ENCODE measurements around the gene TBC1D2B.
"Not testable (repeated sequence)": the region's sequence is repeated elsewhere in the genome, so short reads cannot be mapped to it uniquely, and the experiment has no call there.

The TBC1D2B gene

GRCh38 chr15:77983708-77984445 lies 93.6 kb downstream of the TBC1D2B start:
- DNase-seq (ENCODE audit: low read depth, low spot score): no peak
- ChIA-PET POLR2A (no interaction called here), CTCF (interaction anchor here (0.9 to 1.3 kb wide), 2 partner anchors 124 to 128 kb away, joined by 4 read pairs; no protein-coding TSS in a partner anchor)
- H3K4me3 ChIP-seq (ENCODE audit: low read depth, low read length): no peak overlapping the region
- no peak for TF ChIP-seq CTCF (IDR thresholded peaks at IDR 0.05; ENCODE audit: insufficient read depth, low read length, missing control alignments)

- ChIA-PET CTCF (interaction anchor here (0.9 kb wide), 1 partner anchor 129 kb away, joined by 4 read pairs; no protein-coding TSS in a partner anchor), POLR2A (no interaction called here)
- TF ChIP-seq CTCF (IDR thresholded peaks at IDR 0.05; ENCODE audit: insufficient read depth, low read length, missing control alignments): no peak
- no peak overlapping the region for H3K4me3 ChIP-seq (ENCODE audit: low read depth, low read length)
- no peak for DNase-seq (ENCODE audit: low read depth, low spot score)
These were observed 94.3 kb downstream of the TBC1D2B start for GRCh38 chr15:77983091-77983707.

GRCh38 chr15:77982127-77982490 lies 95.4 kb downstream of the TBC1D2B start:
- no peak for DNase-seq (ENCODE audit: low read depth, low spot score)
- ChIA-PET POLR2A (no interaction called here), CTCF (interaction anchor here (1.1 to 1.3 kb wide), 3 partner anchors 14 to 23 kb away, joined by 3 to 6 read pairs (median 4); no protein-coding TSS in a partner anchor)
- no peak for TF ChIP-seq CTCF (IDR thresholded peaks at IDR 0.05; ENCODE audit: insufficient read depth, low read length, missing control alignments)
- no peak overlapping the region for H3K4me3 ChIP-seq (ENCODE audit: low read depth, low read length)

GRCh38 chr15:77981281-77982126 lies 96.0 kb downstream of the TBC1D2B start:
- no peak for TF ChIP-seq CTCF (IDR thresholded peaks at IDR 0.05; ENCODE audit: insufficient read depth, low read length, missing control alignments)
- no peak overlapping the region for H3K4me3 ChIP-seq (ENCODE audit: low read depth, low read length)
- ChIA-PET CTCF (interaction anchor here (1.1 to 1.3 kb wide), 3 partner anchors 13 to 22 kb away, joined by 3 to 6 read pairs (median 4); no protein-coding TSS in a partner anchor), POLR2A (no interaction called here)
- no peak for DNase-seq (ENCODE audit: low read depth, low spot score)

- CTCF ChIA-PET: not testable (repeated sequence)
These were observed 96.8 kb downstream of the TBC1D2B start for GRCh38 chr15:77980674-77981073.

GRCh38 chr15:77980098-77980497 lies 97.4 kb downstream of the TBC1D2B start:
- no peak overlapping the region for H3K4me3 ChIP-seq (ENCODE audit: low read depth, low read length)
- TF ChIP-seq CTCF (IDR thresholded peaks at IDR 0.05; ENCODE audit: insufficient read depth, low read length, missing control alignments): no peak
- CTCF ChIA-PET: interaction anchor here (0.6 kb wide), 1 partner anchor 14 kb away, joined by 3 read pairs; no protein-coding TSS in a partner anchor
- POLR2A ChIA-PET: no interaction called here
- DNase-seq (ENCODE audit: low read depth, low spot score): no peak

More at GRCh38 chr15:77980674-77981073, 96.8 kb downstream of the TBC1D2B start:
- DNase-seq (ENCODE audit: low read depth, low spot score); H3K4me3 ChIP-seq (ENCODE audit: low read depth, low read length); POLR2A ChIA-PET: not testable (repeated sequence)

GRCh38 chr15:77979157-77979556 lies 98.4 kb downstream of the TBC1D2B start:
- CTCF ChIA-PET; DNase-seq (ENCODE audit: low read depth, low spot score); POLR2A ChIA-PET; H3K4me3 ChIP-seq (ENCODE audit: low read depth, low read length): not testable (repeated sequence)

GRCh38 chr15:77978759-77979145 lies 98.8 kb downstream of the TBC1D2B start:
- CTCF ChIA-PET; H3K4me3 ChIP-seq (ENCODE audit: low read depth, low read length); DNase-seq (ENCODE audit: low read depth, low spot score): not testable (repeated sequence)
- POLR2A ChIA-PET: interaction anchor here (1.2 kb wide), 1 partner anchor 15 kb away, joined by 4 read pairs; no protein-coding TSS in a partner anchor

- CTCF ChIA-PET; DNase-seq (ENCODE audit: low read depth, low spot score): not testable (repeated sequence)
- POLR2A ChIA-PET: interaction anchor here (1.2 kb wide), 1 partner anchor 15 kb away, joined by 4 read pairs; no protein-coding TSS in a partner anchor
These were observed 99.4 kb downstream of the TBC1D2B start for GRCh38 chr15:77977903-77978758.

More at GRCh38 chr15:77977903-77978758, 99.4 kb downstream of the TBC1D2B start:
- not testable (repeated sequence) for H3K4me3 ChIP-seq (ENCODE audit: low read depth, low read length)

Data from AG04449 (cell line).